ENCODE results near the gene HORMAD2. TPM values are rescaled to one million over a fixed set of nuclear protein-coding genes. Genes with fewer than 3 reads are reported as not detected.

The HORMAD2 gene, protein sequence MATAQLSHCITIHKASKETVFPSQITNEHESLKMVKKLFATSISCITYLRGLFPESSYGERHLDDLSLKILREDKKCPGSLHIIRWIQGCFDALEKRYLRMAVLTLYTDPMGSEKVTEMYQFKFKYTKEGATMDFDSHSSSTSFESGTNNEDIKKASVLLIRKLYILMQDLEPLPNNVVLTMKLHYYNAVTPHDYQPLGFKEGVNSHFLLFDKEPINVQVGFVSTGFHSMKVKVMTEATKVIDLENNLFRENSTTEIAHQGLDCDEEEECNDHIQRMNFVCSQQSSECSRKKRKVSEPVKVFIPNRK
- not detected in 2 replicates for total RNA-seq (2014; rRNA removed; shearing (Covaris generic); ENCODE audit: low replicate concordance)

DNA sequence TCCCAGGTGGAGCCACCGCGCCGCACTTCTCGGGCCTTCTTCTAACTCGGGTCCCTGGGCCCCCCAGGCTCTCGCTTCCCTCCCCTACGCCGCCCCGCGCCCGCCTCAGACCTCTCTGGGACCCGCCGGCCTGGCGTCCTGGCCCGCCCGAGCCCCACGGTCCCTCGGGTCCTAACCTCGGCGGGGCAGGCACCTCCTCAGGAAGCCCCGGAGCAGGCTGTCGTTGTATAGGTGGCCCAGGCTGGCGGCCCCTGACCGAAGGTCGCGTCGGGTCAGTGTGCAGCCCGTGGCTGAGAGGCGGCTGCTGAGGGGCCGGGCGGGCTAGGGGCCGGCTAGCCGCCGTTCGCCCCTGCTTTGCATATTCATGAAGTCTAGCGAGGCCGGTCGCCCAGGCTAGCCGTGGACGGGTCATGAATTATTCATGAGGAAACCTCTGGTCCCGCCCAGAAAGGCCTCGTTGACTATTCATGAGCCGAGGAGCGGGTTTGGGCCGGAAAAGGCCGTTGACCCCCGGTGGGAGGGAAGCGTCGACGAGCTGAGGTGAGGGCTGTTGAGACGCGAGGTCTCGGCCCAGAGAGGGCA lies at the start of gene HORMAD2:
TSS of gene HORMAD2 (plus strand) at position 513 of the 582 bp plus-strand sequence. CDS start 13,489 bp downstream, outside the sequence.
- Histone ChIP-seq H3K36me3 (no peaks in the 10 kb centered on the region), H3K27me3 (peaks cover 15% of the 10 kb centered on the region), H3K9me3 (no peaks in the 10 kb centered on the region; the same call in 1 of the 2 replicates), H3K4me3 (no peak within 1 kb of the TSS)
- no peak for DNase-seq

DNA sequence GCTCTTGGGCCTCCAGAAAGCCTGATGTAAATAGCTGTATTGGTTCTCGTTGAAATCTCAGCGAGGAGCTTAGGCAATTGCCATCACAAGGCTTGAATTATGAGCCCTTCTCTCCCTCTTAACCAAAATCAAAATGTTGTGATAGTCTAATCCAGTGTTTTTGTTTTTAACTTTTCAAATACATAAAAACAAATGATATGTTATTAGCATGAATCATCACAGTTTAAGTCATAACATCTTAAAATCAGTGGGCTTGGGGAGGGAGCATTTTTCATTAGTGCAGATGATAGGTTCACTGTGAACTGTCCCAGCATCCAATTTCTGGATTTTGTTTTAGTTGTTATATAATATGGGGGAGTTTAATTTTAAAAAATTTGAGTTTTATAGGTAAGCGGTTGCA lies 48.9 kb upstream of the HORMAD2 start:
- Histone ChIP-seq H3K36me3 (no peaks in the 10 kb centered on the region; the same call in none of the 2 replicates), H3K4me3 (no peak overlapping the region), H3K27me3 (no peaks in the 10 kb centered on the region), H3K9me3 (no peaks in the 10 kb centered on the region)
- DNase-seq: no peak

DNA sequence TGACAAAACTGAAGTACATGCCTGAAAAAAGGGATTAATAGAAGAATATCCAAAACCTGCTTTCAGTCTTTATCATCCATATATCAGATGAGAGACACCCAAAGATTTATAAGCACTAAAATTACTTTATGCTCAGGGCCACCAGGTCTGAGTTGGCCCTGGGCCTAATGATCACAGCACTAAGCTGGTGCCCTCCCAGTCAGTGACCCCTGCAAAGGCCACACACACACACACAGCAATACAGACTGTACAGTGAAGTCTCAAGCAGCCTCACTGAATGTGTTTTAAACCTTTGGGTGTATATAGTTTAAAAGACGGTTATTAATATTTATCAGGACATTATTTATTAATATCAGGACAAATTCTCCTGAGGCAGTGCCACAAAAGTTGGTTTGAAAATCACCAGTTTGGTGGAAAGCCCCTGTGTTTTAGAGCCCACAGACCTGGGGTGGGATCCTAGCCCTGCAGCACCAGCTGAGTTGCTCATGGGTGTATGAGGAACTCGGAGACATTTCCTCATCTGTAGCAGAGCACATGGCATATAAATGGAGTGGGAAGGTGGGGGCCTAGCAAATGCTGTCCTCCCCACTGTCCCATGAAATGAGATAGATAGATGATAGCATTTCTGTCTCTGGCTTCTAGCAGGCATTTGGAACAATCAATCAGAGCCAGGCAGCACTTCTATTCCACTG lies 48.4 kb upstream of the HORMAD2 start:
- Histone ChIP-seq H3K4me3 (no peak overlapping the region), H3K9me3 (no peaks in the 10 kb centered on the region)
- no peak for DNase-seq

DNA sequence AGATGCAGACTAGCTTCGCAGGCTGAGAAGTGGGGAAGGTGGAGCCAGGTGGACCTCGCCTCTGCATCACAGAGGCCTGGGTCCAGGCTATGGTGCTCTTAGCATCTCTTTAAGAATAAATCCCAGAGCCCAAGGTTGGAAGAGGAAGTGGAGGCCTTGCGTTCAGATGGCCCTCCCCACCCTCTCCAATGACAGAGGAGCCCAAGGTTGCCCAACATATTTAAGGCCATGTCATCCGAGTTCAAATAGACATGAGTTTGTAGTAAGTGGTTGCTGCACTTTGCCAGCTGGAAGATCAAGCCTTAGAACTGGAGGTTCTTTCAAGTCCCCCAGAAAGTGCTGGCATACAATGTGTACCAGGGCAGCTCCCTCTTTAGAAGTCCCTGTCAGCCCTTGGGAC lies 47.1 kb upstream of the HORMAD2 start:
- DNase-seq: no peak
- H3K9me3 ChIP-seq: no peaks in the 10 kb centered on the region
- no peak overlapping the region for H3K4me3 ChIP-seq
- no peaks in the 10 kb centered on the region; the same call in 1 of the 2 replicates for H3K36me3 ChIP-seq
- H3K27me3 ChIP-seq: no peaks in the 10 kb centered on the region

More for the DNA sequence above, 48.4 kb upstream of the HORMAD2 start:
- Histone ChIP-seq H3K36me3 (no peaks in the 10 kb centered on the region; the same call in none of the 2 replicates), H3K27me3 (no peaks in the 10 kb centered on the region)

DNA sequence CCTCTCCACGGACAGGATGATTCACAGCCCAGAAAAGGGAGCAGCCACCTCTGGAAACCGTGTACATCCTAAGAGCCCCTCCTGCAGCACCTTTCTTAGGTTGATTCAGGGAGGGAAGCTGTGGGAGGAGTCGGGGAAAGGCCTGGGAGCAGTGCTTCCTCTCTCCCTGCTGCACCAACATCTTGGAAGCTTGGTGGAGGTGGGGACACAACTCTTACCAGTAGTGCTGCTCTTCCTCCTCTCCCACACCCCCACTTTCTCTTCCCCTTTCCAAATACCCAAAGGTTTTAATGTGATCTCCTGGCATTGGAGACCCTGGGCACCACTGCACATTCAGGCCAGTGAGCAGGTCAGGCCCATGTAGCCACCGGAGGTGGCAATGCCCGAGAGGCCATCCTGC lies 46.4 kb upstream of the HORMAD2 start:
- Histone ChIP-seq H3K27me3 (no peaks in the 10 kb centered on the region), H3K9me3 (no peaks in the 10 kb centered on the region), H3K36me3 (no peaks in the 10 kb centered on the region), H3K4me3 (no peak overlapping the region)
- no peak for DNase-seq

DNA sequence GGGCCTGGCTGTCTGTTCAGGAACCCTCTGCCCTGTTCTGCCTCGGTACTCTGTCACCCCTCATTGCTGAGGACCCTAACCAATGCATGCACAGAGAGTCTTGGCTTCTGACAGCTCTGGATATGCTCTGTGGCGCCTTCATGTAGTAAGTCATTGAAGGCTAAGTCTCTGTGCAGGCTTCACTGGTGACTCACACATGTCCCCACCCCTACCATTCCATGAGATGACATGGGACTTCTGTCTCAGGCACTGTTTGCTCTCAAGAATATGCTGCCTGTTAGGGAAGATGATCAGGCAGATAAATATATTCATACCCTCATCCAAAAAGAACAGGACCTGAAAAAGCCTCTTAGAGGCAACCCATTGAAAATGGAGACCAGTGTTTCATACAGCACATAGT lies 43.6 kb upstream of the HORMAD2 start:
- no peak for DNase-seq

DNA sequence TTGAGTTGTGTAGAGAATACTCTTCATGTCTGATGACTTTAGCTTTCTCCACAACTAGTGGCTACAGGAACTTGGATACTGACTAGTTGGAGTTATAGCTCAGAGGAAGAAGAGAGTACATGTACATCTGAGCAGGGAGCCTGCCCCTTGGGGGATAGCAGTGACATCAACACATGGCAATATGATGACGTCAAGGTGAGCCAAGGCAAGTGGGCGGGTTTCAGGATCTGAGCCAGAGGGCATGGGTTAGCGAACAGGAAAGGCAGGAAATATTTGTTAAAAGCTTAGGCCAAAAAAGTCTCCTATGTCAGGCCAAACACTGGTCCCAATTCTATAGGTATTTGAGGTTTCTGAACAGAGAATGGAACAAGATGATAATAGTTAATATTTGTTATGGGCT lies 42.0 kb upstream of the HORMAD2 start:
- peak; percentile 41 for DNase-seq
- H3K4me3 ChIP-seq: no peak overlapping the region
- no peaks in the 10 kb centered on the region for H3K36me3 ChIP-seq
- H3K27me3 ChIP-seq: no peaks in the 10 kb centered on the region
- no peaks in the 10 kb centered on the region for H3K9me3 ChIP-seq

More for the DNA sequence above, 43.6 kb upstream of the HORMAD2 start:
- H3K27me3 ChIP-seq: no peaks in the 10 kb centered on the region
- no peaks in the 10 kb centered on the region for H3K9me3 ChIP-seq
- no peaks in the 10 kb centered on the region for H3K36me3 ChIP-seq
- no peak overlapping the region for H3K4me3 ChIP-seq

DNA sequence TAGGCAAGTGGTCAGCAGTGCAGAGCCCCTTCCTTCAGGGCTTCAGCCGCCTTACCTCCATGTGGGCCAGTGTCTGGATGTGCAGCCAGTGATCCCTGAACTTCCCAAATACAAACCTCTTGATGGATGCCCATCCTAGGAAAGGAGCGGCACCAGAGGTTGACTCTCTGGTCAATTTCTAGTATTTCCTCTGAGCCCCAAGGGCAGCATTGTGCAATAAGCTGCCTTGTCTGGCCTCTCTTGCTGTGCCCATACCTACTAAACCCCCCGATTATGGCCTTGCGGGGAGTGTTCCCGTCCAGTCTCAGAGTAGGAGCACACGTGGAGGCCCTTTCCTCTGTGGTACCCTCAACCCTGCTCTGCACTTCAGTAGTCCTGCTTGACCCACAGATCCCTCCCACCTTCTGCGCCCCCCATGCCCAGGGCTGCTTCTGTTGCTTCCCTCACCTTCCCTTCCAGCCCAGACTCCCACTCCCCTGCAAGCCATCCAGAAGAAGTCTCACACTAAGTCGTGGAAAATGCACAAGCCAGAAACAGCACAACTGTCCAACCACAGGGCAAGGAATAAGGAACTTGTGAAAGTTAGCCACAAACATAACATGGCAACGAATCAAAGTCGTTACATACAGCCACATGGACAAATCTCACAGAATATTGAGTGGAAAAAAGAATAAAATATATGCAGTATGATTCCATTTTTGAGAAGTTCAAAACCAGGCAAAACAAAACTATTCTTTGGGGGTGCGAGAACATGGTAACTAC lies 39.6 kb upstream of the HORMAD2 start:
- Histone ChIP-seq H3K4me3 (no peak overlapping the region), H3K27me3 (no peaks in the 10 kb centered on the region), H3K9me3 (no peaks in the 10 kb centered on the region), H3K36me3 (no peaks in the 10 kb centered on the region)
- DNase-seq: no peak

DNA sequence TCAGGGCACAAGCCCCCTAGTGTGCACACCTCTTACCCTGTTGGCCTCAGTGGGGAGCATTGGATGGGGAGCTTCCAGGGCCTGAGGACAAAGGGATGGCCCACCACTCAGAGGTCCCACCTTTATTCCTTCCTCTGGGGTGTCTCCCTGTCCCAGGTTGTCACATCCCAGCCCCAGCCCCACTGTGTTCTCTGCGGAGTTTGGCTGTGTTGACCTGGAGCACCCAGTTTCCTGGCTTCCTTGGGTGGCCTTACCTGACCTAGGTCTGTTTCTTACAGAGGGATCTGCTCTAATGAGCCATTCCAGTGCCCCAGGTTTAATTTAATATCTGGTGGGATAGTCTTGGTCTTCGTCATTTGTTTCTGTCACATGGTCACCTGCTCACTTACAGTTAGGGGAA lies 38.8 kb upstream of the HORMAD2 start:
- Histone ChIP-seq H3K4me3 (no peak overlapping the region), H3K9me3 (no peaks in the 10 kb centered on the region), H3K27me3 (no peaks in the 10 kb centered on the region), H3K36me3 (no peaks in the 10 kb centered on the region)
- no peak for DNase-seq

DNA sequence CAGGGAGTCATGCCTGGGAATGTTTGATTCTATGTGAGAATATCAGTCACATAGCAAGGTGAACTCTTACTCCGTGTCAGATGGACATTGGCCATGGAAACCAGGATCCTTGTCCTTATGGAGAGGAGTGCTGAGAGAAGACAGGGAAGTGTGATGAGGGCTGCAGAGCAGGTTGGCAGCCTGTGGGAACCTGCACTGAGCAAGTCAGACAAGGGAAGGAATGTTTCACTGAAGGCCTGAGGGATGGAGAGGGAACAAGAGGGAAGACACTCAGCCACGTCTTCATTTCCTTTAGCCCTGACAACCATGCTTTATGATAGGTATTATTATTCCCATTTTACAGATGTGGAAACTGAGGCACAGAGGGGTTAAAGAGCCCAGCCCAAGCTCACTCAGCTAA lies 38.4 kb upstream of the HORMAD2 start:
- Histone ChIP-seq H3K4me3 (no peak overlapping the region), H3K27me3 (no peaks in the 10 kb centered on the region), H3K36me3 (no peaks in the 10 kb centered on the region), H3K9me3 (no peaks in the 10 kb centered on the region)
- DNase-seq: no peak

DNA sequence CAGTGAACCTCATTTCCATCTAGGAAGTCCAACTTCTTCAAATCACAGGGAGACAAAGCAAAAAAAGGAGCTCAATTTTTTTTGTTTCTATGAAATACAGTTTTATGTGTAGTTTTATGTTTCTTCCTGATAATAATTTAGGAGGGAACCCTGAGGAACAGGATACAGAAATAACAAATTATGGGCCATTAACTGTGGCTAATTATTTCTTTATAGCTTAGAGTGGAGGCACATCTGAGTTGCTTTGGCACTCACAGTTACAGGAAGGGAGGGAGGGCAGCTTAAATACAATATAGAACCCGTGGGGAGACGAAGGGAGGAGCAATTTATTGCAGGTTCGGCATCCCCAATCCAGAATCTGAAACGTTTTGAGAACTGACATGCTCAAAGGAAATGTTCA lies 37.1 kb upstream of the HORMAD2 start:
- H3K27me3 ChIP-seq: no peaks in the 10 kb centered on the region
- H3K4me3 ChIP-seq: no peak overlapping the region
- no peak for DNase-seq
- no peaks in the 10 kb centered on the region for H3K36me3 ChIP-seq
- H3K9me3 ChIP-seq: no peaks in the 10 kb centered on the region

DNA sequence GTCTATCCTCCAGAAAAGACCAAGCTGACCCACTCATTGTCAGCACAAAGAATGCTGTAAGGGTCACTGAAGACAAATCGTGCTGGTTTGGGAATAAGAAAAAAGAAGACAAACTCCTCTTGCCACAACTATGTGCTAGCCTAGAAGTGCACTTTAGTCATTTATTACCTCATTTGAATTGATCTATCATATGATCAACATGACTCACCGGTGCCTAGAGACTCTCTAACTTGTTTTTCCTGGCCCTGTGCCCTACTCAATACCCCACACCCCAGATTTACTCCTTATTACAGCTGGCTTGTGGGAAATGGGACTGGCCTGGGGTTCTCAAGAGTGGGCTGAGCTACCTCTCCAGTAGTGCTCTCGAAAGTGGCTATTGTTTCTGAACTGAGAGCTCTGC lies 35.9 kb upstream of the HORMAD2 start:
- Histone ChIP-seq H3K27me3 (no peaks in the 10 kb centered on the region), H3K4me3 (no peak overlapping the region), H3K36me3 (no peaks in the 10 kb centered on the region), H3K9me3 (no peaks in the 10 kb centered on the region)
- peak; percentile 70 for DNase-seq

DNA sequence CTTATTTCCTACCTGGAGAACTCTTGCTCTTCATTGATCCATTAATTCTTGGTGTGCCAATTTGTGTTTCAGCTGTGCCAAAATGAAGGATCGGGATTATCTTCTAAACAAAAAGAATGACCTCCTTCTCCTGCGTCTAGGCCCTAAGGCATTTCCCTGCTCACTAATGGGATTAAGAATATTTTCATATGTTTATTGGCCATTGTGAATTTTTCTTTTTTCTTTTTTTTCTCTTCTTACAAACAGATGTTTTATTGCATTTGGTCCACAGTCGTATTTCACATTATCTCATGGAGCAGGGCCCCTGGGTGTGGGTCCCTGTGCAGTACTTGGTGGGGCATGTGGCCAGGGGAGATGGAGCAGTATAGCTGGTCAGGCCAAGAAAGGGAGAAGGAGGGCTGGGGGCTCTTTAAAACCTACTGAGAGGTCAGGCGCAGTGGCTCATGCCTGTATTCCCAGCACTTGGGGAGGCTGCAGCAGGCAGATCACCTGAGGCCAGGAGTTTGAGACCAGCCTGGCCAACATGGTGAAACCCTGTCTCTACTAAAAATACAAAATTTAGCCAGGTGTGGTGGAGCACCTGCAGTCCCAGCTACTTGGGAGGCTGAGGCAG lies 35.3 kb upstream of the HORMAD2 start:
- Histone ChIP-seq H3K36me3 (no peaks in the 10 kb centered on the region), H3K9me3 (no peaks in the 10 kb centered on the region), H3K27me3 (no peaks in the 10 kb centered on the region), H3K4me3 (no peak overlapping the region)
- DNase-seq: no peak

DNA sequence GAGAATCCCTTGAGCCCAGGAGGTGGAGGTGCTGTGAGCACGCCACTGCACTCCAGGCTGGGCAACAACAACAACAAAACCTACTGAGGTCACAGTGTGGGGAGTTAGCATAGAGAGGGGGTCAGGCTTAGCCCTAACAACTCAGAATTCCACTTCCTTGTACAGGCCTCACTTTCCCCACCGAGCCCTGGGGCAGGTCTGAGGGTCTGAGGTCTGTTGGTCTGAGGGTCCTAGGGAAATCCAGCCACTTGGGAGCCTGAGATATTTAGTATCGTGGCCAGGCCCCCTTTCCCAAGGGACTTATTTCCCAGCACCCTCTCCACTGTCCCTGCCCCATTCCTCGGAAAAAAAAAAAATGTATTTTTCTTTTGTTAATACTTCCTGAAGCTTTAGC lies 34.8 kb upstream of the HORMAD2 start:
- Histone ChIP-seq H3K4me3 (no peak overlapping the region), H3K27me3 (no peaks in the 10 kb centered on the region), H3K9me3 (no peaks in the 10 kb centered on the region), H3K36me3 (no peaks in the 10 kb centered on the region)
- DNase-seq: no peak

DNA sequence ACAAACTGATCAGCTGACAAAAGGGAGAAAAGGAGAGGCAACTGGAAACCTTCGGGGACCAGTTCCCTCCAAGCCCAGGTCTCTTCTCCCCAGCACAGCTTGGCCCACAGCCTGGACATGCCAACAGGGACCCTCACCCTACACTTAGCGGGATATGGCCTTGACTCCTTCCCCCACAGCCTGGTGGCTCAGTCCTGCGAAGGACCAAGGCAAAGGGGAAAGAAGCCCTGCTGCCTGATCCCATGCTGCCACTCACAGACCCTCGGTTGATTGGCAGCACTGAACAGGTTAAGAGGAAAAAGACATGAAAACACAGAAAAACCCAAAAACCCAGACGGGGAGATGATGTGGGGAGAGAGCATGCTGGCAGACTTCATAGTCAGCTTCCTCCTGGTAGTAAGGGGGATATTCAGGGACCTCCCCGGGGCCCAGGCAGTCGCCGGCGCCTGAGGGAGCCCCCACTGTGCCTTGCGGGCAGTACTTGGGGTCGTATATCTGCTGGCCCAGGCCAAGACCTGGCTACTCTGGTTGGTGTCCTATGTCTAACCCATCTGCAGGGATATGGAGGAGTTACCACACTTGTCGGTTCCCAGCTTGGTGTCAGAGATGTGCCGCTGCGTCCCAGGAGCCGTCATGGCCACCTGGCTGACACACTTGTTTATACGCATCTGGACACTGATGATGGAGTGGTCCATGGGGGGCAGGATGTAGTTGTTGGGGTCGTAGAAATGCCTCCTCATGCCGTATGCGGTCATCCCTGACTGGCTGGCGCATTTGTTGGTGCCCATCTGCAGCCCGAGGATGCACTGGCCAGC lies 34.2 kb upstream of the HORMAD2 start:
- DNase-seq: no peak
- no peaks in the 10 kb centered on the region for H3K9me3 ChIP-seq
- H3K27me3 ChIP-seq: no peaks in the 10 kb centered on the region
- H3K4me3 ChIP-seq: no peak overlapping the region
- no peaks in the 10 kb centered on the region for H3K36me3 ChIP-seq

Data from MG63 (cell line).